GM12878 (cell line): ENCODE data around the gene KAZN.

ENCODE experiments used
- BRCA1 ChIP-seq: IDR thresholded peaks from 2 replicates; pipeline ENCODE4 v1.6.1; 2011; ENCODE audit warnings: low read depth, low read length, improper control_type of control experiment
- CEBPB ChIP-seq, 2 experiments: fragments of 150-350 bp in 1 of 2; IDR thresholded peaks; 2 replicates each; pipeline ENCODE4 v1.6.1; 2012 to 2014; ENCODE audit warnings: low read depth in 2 of 2, low read length in 2 of 2, borderline replicate concordance in 1 of 2, inconsistent platforms in 1 of 2
- CTCF ChIP-seq, 3 experiments: IDR thresholded peaks in 2 of 3; conservative IDR thresholded peaks in 1 of 3; 2 replicates each; pipeline ENCODE4 v1.5.1; 2011; ENCODE audit warnings: low read depth in 3 of 3, low read length in 3 of 3, mild to moderate bottlenecking in 3 of 3, control low read depth in 2 of 3, moderate library complexity in 2 of 3, inconsistent platforms in 1 of 3, mixed read lengths in 1 of 3; ENCODE audit not compliant: control insufficient read depth in 2 of 3, insufficient read depth in 1 of 3; ENCODE audit errors: extremely low read depth in 1 of 3
- ELK1 ChIP-seq: IDR thresholded peaks from 2 replicates; pipeline ENCODE4 v1.6.1; 2012; ENCODE audit warnings: low read depth, low read length, improper control_type of control experiment
- POLR2A ChIP-seq: IDR thresholded peaks from 2 replicates; pipeline ENCODE4 v1.6.1; 2011; ENCODE audit warnings: low read depth, mild to moderate bottlenecking, low read length
- SREBF1 ChIP-seq: IDR thresholded peaks from 2 replicates; pipeline ENCODE4 v1.6.1; 2012; ENCODE audit warnings: mild to moderate bottlenecking, low read length
- TF ChIP-seq, protein P1 (sequence below): fragments of 450-650 bp; formaldehyde crosslinking; IDR thresholded peaks from 2 replicates; pipeline ENCODE4 v1.4.0; 2020; ENCODE audit warnings: mild to moderate bottlenecking, moderate library complexity

DNA sequence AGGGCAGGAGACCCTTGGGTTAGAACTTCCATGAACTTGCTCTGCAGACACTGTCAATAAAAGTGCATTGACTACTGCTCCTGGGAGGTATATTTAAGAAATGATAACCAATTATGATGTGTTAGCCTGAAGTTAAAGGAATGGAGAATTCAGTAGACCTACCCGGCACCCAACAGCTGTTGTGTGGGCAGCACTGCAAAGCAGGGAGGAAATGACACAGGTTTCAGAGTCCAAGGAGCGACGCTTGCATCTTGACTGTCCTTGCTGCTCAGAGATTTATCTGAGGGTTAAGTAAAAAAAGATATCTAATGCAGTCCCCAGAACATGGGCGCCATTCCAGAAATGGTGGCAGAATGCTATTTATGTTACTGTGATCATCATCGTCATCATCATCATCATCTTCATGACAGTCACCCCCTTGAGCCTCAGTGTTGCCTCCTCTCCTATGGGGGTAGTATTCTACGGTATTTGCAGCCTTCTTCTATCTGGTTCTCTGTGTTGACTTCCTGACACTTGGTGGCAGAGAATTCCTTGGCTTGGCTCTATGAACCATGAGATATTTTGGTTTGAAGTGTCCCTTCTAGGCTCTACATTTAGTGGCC is 225.9 kb downstream of the KAZN start:
- TF ChIP-seq ELK1 (no peak), BRCA1 (no peak), SREBF1 (no peak), POLR2A (no peak), CTCF (IDR thresholded peaks at IDR 0.05 in 2 of 3, conservative IDR thresholded peaks at IDR 0.05 in 1 of 3; ENCODE audit: control insufficient read depth in 2 of 3, extremely low read depth in 1 of 3, insufficient read depth in 1 of 3, low read depth in 3 of 3, low read length in 3 of 3) (no peak), CEBPB (IDR thresholded peaks at IDR 0.05; ENCODE audit: borderline replicate concordance in 1 of 2, low read depth in 2 of 2, low read length in 2 of 2) (no peak)
- TF ChIP-seq, protein P1, sequence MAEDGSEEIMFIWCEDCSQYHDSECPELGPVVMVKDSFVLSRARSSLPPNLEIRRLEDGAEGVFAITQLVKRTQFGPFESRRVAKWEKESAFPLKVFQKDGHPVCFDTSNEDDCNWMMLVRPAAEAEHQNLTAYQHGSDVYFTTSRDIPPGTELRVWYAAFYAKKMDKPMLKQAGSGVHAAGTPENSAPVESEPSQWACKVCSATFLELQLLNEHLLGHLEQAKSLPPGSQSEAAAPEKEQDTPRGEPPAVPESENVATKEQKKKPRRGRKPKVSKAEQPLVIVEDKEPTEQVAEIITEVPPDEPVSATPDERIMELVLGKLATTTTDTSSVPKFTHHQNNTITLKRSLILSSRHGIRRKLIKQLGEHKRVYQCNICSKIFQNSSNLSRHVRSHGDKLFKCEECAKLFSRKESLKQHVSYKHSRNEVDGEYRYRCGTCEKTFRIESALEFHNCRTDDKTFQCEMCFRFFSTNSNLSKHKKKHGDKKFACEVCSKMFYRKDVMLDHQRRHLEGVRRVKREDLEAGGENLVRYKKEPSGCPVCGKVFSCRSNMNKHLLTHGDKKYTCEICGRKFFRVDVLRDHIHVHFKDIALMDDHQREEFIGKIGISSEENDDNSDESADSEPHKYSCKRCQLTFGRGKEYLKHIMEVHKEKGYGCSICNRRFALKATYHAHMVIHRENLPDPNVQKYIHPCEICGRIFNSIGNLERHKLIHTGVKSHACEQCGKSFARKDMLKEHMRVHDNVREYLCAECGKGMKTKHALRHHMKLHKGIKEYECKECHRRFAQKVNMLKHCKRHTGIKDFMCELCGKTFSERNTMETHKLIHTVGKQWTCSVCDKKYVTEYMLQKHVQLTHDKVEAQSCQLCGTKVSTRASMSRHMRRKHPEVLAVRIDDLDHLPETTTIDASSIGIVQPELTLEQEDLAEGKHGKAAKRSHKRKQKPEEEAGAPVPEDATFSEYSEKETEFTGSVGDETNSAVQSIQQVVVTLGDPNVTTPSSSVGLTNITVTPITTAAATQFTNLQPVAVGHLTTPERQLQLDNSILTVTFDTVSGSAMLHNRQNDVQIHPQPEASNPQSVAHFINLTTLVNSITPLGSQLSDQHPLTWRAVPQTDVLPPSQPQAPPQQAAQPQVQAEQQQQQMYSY (CRISPR knock-in tag): no peak
